Thoracic aorta (tissue), 2 donors: ENCODE measurements around the gene MAD1L1. TPM values are rescaled to one million over a fixed set of nuclear protein-coding genes. Genes with fewer than 3 reads are reported as not detected.

Source experiments
- ATAC-seq: fragments of 150-250 bp; one replicate; pipeline ENCODE4 v1.8.0; 2017; ENCODE audit warnings: low read depth; ENCODE audit not compliant: insufficient number of reproducible peaks, low FRiP score
- DNase-seq: peaks from one replicate; pipeline ENCODE4 v3.0.0-alpha.2; 2020; ENCODE audit warnings: low spot score
- H3K27ac ChIP-seq, 2 donors: fragments of 200-600 bp; sonication (generic); 1 replicate in 1 of 2; 2 replicates in 1 of 2; pipeline ENCODE4 v1.5.1; 2016; ENCODE audit warnings: mild to moderate bottlenecking in 2 of 2, moderate library complexity in 2 of 2
- H3K27me3 ChIP-seq: fragments of 200-600 bp; sonication (generic); replicated peaks from 2 replicates; pipeline ENCODE4 v1.6.0; 2016; ENCODE audit warnings: mild to moderate bottlenecking; ENCODE audit not compliant: insufficient read depth
- H3K36me3 ChIP-seq: fragments of 200-600 bp; sonication (generic); one replicate; pipeline ENCODE4 v1.5.1; 2016
- H3K4me1 ChIP-seq, 2 donors: fragments of 200-600 bp; sonication (generic); 1 replicate in 1 of 2; 2 replicates in 1 of 2; pipeline versions ENCODE4 v1.5.1 to v1.6.0; 2016; ENCODE audit warnings: low read depth in 2 of 2, mild to moderate bottlenecking in 1 of 2; ENCODE audit not compliant: control insufficient read depth in 1 of 2
- H3K4me3 ChIP-seq: fragments of 200-600 bp; sonication (generic); 2 replicates; pipeline ENCODE4 v1.5.1; 2016; ENCODE audit warnings: mild to moderate bottlenecking
- H3K9me3 ChIP-seq: fragments of 200-600 bp; sonication (generic); 2 replicates; pipeline ENCODE4 v1.5.1; 2016
- total RNA-seq, 2 donors: library from RNA; depleted of rRNA; stranded (reverse); fragments of >200 nt; gene quantifications; one replicate each; pipeline versions ENCODE4 v1.1.0 to v1.2.3, GENCODE V29; 2016
- TF ChIP-seq, protein P1 (sequence below): fragments of 200-600 bp; sonication (generic); IDR thresholded peaks from one replicate; pipeline ENCODE4 v1.5.1; 2019; ENCODE audit warnings: antibody characterized with exemption

MAD1L1 gene
- total RNA-seq, 2 donors from 2014 or later = 27.4 to 41.3 TPM

DNA sequence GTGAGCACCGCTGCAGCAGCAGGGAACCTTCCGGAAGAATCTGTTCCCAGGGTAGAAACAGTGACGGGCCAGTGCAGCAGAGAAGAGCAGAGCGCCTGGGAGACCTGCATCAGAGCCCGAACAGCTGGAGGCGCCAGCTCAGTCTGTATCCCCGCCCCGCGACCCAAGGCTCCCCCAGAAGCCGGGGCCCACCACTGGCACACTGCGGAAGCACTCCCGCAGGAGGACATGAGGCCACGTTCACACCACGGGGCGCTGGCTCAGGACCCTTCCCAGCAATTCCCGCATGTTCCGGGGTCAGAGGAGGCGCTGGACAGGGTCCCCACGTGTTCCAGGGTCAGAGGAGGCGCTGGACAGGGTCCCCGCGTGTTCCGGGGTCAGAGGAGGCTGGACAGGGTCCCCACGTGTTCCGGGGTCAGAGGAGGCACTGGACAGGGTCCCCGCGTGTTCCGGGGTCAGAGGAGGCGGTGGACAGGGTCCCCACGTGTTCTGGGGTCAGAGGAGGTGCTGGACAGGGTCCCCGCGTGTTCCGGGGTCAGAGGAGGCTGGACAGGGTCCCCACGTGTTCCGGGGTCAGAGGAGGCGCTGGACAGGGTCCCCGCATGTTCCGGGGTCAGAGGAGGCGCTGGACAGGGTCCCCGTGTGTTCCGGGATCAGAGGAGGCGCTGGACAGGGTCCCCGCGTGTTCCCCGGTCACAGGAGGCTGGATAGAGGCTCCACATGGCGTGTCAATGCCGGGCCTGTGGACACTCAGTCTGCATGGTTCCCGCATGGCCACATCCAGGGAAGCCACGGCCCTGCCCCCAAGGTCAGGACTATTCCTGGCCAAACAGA is 117.6 kb downstream of the MAD1L1 start:
- H3K36me3 ChIP-seq = no peaks in the 10 kb centered on the region
- no peaks in the 10 kb centered on the region for H3K9me3 ChIP-seq
- DNase-seq = no peak
- no peak for ATAC-seq
- H3K4me3 ChIP-seq = no peak overlapping the region
- no peak overlapping the region for H3K27ac ChIP-seq
- H3K4me1 ChIP-seq = peaks cover 0 to 20% of the 10 kb centered on the region in 2 donors
- no peaks in the 10 kb centered on the region for H3K27me3 ChIP-seq
- TF ChIP-seq, protein P1, sequence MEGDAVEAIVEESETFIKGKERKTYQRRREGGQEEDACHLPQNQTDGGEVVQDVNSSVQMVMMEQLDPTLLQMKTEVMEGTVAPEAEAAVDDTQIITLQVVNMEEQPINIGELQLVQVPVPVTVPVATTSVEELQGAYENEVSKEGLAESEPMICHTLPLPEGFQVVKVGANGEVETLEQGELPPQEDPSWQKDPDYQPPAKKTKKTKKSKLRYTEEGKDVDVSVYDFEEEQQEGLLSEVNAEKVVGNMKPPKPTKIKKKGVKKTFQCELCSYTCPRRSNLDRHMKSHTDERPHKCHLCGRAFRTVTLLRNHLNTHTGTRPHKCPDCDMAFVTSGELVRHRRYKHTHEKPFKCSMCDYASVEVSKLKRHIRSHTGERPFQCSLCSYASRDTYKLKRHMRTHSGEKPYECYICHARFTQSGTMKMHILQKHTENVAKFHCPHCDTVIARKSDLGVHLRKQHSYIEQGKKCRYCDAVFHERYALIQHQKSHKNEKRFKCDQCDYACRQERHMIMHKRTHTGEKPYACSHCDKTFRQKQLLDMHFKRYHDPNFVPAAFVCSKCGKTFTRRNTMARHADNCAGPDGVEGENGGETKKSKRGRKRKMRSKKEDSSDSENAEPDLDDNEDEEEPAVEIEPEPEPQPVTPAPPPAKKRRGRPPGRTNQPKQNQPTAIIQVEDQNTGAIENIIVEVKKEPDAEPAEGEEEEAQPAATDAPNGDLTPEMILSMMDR = no peak

- no peak overlapping the region for H3K27ac ChIP-seq
- DNase-seq = no peak
- no peaks in the 10 kb centered on the region for H3K9me3 ChIP-seq
- TF ChIP-seq, protein P1 = no peak
- H3K27me3 ChIP-seq = no peaks in the 10 kb centered on the region
- ATAC-seq = no peak
- H3K36me3 ChIP-seq = no peaks in the 10 kb centered on the region
- no peak overlapping the region for H3K4me3 ChIP-seq
- H3K4me1 ChIP-seq = peaks cover 0 to 20% of the 10 kb centered on the region in 2 donors
These were observed 118.7 kb downstream of the MAD1L1 start for GRCh38 chr7:2114052-2114451.

DNA sequence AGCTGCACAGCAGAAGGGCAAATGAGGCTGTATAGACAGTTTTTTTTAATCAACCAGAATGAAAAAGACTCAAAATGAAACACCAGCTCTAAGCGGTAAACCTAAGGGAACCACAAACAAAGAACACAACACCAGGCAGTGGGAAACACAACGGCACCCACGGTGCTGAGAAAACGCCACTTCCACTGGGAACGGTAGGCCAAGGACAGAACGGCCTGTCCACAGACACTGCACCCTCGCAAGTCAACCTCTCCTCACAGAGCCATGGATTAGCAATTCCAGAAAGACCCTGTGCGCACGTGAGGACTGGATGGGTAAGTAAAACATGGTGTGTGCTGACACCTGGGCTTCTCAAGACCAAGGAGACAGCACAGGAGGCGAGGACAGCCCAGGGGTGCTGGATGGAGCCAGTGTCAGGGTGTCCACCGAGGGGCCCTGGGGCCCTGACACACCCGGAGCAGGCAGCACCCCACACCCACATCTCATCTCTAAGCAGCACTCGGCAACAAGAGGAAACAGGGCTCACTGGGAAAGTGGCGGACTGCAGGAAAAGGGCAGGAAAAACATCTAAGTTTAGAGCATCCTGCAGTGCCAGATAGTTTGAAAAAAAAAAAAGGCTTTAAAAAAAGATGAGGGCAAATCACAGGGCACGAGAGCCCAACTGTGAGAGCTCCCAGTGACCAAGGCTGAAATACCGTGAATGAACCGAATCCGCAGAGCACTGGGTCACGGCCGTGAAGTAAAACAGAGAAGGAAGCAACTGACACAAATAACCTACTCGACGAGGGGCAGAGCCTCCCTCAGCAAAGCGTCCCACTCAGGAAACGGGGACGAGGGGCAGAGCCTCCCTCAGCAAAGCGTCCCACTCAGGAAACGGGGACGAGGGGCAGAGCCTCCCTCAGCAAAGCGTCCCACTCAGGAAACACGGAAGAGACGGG is 120.2 kb downstream of the MAD1L1 start:
- Histone ChIP-seq H3K36me3 (no peaks in the 10 kb centered on the region), H3K27me3 (no peaks in the 10 kb centered on the region), H3K4me3 (no peak overlapping the region), H3K9me3 (no peaks in the 10 kb centered on the region), H3K4me1 (peaks cover 0 to 20% of the 10 kb centered on the region in 2 donors), H3K27ac (no peak overlapping the region)
- ATAC-seq = no peak
- TF ChIP-seq, protein P1 = no peak
- no peak for DNase-seq

GRCh38 chr7:2111568-2111967 is 121.2 kb downstream of the MAD1L1 start:
- H3K36me3 ChIP-seq = no peaks in the 10 kb centered on the region
- peaks cover 0 to 11% of the 10 kb centered on the region in 2 donors for H3K4me1 ChIP-seq
- no peak overlapping the region for H3K27ac ChIP-seq
- H3K9me3 ChIP-seq = no peaks in the 10 kb centered on the region
- no peak for ATAC-seq
- H3K27me3 ChIP-seq = no peaks in the 10 kb centered on the region
- DNase-seq = no peak
- TF ChIP-seq, protein P1 = no peak
- no peak overlapping the region for H3K4me3 ChIP-seq
